ENCODE measurements around the gene C1QTNF12.
"Not testable (repeated sequence)": the region's sequence is repeated elsewhere in the genome, so short reads cannot be mapped to it uniquely, and the experiment has no call there.

The C1QTNF12 gene

DNA sequence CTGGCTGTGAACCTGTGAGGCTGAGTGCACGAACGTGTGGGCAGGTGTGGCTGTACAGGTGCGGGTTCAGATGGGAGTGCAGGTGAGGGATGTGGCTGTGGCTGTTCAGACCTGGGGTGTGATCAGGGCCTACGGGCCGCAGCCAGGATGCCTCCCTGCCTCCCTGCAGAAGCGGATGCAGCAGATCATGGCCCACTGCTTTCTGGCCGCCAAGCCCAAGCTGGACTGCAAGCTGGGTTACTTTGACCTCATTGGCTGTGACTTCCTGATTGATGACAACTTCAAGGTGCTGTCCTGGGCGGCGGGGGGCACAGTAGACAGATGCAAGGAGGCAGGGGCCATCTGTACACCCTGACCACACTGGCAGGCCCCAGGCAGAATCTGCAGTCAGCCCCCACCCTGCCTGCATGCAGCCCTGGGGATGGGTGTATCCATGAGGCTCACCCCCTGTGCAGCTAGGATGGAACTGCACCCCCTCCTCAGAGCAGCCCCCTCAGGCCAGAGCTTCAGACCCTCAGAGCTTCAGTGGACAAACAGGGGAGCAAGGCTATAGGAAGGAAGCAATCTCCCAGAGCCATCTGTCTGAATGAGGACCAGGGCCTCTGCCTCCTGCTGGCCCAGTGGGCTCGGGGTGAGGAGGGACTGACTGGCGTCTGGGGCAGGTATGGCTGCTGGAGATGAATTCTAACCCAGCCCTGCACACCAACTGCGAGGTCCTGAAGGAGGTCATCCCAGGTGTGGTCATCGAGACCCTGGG is 49.9 kb downstream of the C1QTNF12 start:
- peak; percentile 14 for DNase-seq

DNA sequence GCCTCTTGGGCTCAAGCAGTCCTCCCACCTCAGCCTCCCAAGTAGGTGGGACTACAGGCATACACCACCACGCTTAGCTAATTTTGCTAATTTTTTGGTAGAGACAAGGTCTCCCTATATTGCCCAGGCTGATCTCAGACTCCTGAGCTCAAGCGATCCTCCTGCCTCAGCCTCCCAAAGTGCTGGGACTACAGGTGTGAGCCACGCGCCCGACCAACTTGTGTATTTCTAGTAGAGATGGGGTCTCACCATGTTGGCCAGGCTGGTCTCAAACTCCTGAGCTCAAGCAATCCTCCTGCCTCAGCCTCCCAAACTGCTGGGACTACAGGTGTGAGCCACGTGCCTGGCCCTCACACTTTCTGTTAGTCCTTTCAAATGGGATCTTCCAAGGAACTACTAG is 50.8 kb downstream of the C1QTNF12 start:
- DNase-seq, result not testable (repeated sequence)

DNA sequence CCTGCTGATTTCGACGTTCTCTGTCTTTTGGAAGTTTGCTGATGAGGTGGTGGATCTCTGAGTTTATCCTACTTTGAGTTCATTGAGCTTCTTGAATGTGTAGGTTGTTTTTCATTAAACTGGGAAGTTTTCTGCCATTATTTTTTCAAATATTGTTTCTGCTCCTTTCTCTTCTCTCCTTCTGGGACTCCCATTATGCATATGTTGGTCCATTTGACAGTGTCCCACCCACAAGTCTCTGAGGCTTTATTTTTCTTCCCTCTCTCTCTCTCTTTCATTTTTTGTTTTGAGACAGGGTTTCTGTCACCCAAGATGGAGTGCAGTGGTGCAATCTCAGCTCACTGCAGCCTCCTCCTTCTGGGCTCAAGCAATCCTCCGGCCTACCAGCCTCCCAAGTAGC is 51.8 kb downstream of the C1QTNF12 start:
- DNase-seq, result no peak

All from activated CD8-positive, alpha-beta memory T cell treated with anti-CD3 and anti-CD28 coated beads, Interleukin-2, amount 50 U/mL, for 4 hours (primary cell).